ENCODE results near the gene PPA2. TPM values are rescaled to one million over a fixed set of nuclear protein-coding genes. Genes with fewer than 3 reads are reported as not detected.

The PPA2 gene
- total RNA-seq, 1 experiment from 2014 or later, result 76.4 TPM

DNA sequence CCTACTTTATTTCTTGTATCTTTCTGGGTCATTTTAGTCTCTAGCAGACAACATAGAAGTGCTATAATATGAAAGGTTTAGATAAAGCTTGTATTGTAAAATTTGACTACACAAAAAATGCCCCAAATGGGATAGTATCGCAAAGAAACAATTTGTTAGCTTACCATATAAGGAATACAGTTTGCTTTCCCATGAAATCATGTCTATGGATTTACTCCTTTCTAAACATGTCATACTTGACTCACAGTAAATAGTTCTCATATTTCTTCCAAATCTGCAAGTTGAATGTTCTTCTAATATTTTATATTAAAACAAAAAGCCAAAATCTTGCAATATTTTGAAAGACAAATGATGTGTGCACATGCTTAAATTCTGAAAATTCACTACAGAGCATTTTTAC lies 103.9 kb downstream of the PPA2 start:
- Mint-ChIP-seq H3K36me3 (ENCODE audit: insufficient read depth in 1 of 3, low read depth in 3 of 3) (peaks cover 31 to 38% (median 34%) of the 10 kb centered on the region in 3 experiments), H3K4me3 (no peak overlapping the region)

More for the DNA sequence above, 103.9 kb downstream of the PPA2 start:
- Histone ChIP-seq H3K23me2 (ENCODE audit: insufficient read length, low read depth, low read length, poor library complexity, severe bottlenecking) (no peaks in the 10 kb centered on the region), H2BK120ac (ENCODE audit: low read depth, low read length, poor library complexity, severe bottlenecking) (no peak overlapping the region), H2AFZ (ENCODE audit: low read length) (no peak overlapping the region), H2BK5ac (ENCODE audit: insufficient read length, low read length) (no peak overlapping the region), H4K8ac (replicated peaks; ENCODE audit: insufficient read length, low read depth, low read length) (no peak overlapping the region), H4K5ac (ENCODE audit: insufficient read length, low read depth, low read length) (no peak overlapping the region), H3K18ac (ENCODE audit: insufficient read length, low read depth, low read length) (no peak overlapping the region), H3K23ac (ENCODE audit: insufficient read length, low read depth, low read length) (no peak overlapping the region), H4K91ac (ENCODE audit: insufficient read length, low read depth, low read length) (no peak overlapping the region), H3K27me3 (ENCODE audit: insufficient read depth, low read length) (no peaks in the 10 kb centered on the region), H3T11ph (ENCODE audit: low read length) (no peak overlapping the region), H3K27ac (ENCODE audit: insufficient read length, low read depth, low read length) (no peak overlapping the region), H2BK15ac (ENCODE audit: low read depth, low read length) (no peak overlapping the region), H2BK12ac (ENCODE audit: insufficient read length, low read depth, low read length) (no peak overlapping the region), H4K20me1 (ENCODE audit: control insufficient read depth, insufficient read depth, insufficient read length) (no peaks in the 10 kb centered on the region), H3K4ac (ENCODE audit: low read depth, low read length) (no peak overlapping the region), H2BK20ac (ENCODE audit: low read depth, low read length, poor library complexity, severe bottlenecking) (no peak overlapping the region), H3K9ac (ENCODE audit: extremely low read depth, insufficient read length, low read length) (no peak overlapping the region), H3K56ac (ENCODE audit: insufficient read length, low read depth, low read length) (no peak overlapping the region), H3K9me3 (ENCODE audit: control insufficient read depth, low read depth, low read length) (no peaks in the 10 kb centered on the region), H3K79me1 (ENCODE audit: insufficient read depth, low read depth, low read length, poor library complexity, severe bottlenecking) (no peaks in the 10 kb centered on the region), H3K14ac (ENCODE audit: insufficient read depth, low read length) (no peak overlapping the region), H2AK5ac (ENCODE audit: insufficient read length, low read length) (no peak overlapping the region), H3K4me1 (ENCODE audit: insufficient read depth, low read length) (no peaks in the 10 kb centered on the region), H3K79me2 (ENCODE audit: insufficient read depth, low read length) (no peaks in the 10 kb centered on the region), H3K4me2 (ENCODE audit: insufficient read depth, insufficient read length, low read length) (no peak overlapping the region)
- Mint-ChIP-seq H3K9me3 (peaks cover 18 to 21% of the 10 kb centered on the region in 2 experiments), H3K4me1 (no peaks in the 10 kb centered on the region), H3K27ac (no peak overlapping the region), H3K27me3 (ENCODE audit: low read depth) (no peaks in the 10 kb centered on the region)
- DNase-seq, result no peak
- no peak for TF ChIP-seq CTCF (conservative IDR thresholded peaks at IDR 0.05)
- WGBS (ENCODE audit: extremely low coverage, insufficient read length, low lambda C conversion rate), result no CpG with 5 or more reads among the region's 1 CpG

Measured in H9 (cell line).